GM12873 (cell line): Measurements from ENCODE around the gene CATSPERE.

Source experiments
- CTCF ChIP-seq: IDR thresholded peaks from 2 replicates; pipeline ENCODE4 v1.5.1; 2012; ENCODE audit warnings: low read depth, mild to moderate bottlenecking, moderate library complexity, low read length, control low read depth; ENCODE audit not compliant: insufficient read depth; ENCODE audit errors: missing control alignments

Gene CATSPERE

GRCh38 chr1:244427647-244428046 lies 33.4 kb upstream of the CATSPERE start:
- TF ChIP-seq CTCF, result no peak

GRCh38 chr1:244429818-244430217 lies 31.3 kb upstream of the CATSPERE start:
- TF ChIP-seq CTCF, result no peak

- no peak for TF ChIP-seq CTCF
Measured at GRCh38 chr1:244431166-244431565, 29.9 kb upstream of the CATSPERE start.

GRCh38 chr1:244435562-244436205 lies 25.4 kb upstream of the CATSPERE start:
- no peak for TF ChIP-seq CTCF

- no peak for TF ChIP-seq CTCF
Measured at GRCh38 chr1:244436336-244437085, 24.6 kb upstream of the CATSPERE start.

- no peak for TF ChIP-seq CTCF
Measured at GRCh38 chr1:244437086-244437468, 24.0 kb upstream of the CATSPERE start.

- no peak for TF ChIP-seq CTCF
Measured at GRCh38 chr1:244439391-244440032, 21.6 kb upstream of the CATSPERE start.
